Smooth muscle cell (in vitro differentiated cells): ENCODE data around the gene B3GALNT2. TPM values are rescaled to one million over a fixed set of nuclear protein-coding genes. Genes with fewer than 3 reads are reported as not detected.

Source experiments
- DNase-seq: peaks from one replicate; lab custom pipeline; 2025; ENCODE audit not compliant: unreplicated experiment; lab: John Stamatoyannopoulos, UW
- H2AFZ ChIP-seq: fragments of 200-600 bp; sonication (generic); 2 replicates; pipeline ENCODE4 v1.6.0; 2016; ENCODE audit warnings: antibody characterized with exemption, low read depth, mild to moderate bottlenecking
- H3F3A ChIP-seq: fragments of 200-600 bp; sonication (generic); 2 replicates; pipeline ENCODE4 v1.6.0; 2017; ENCODE audit warnings: antibody characterized with exemption, low read depth
- H3K27ac ChIP-seq: fragments of 200-600 bp; sonication (generic); 2 replicates; pipeline ENCODE4 v1.5.1; 2016; ENCODE audit warnings: low read depth, mild to moderate bottlenecking
- H3K27me3 ChIP-seq: fragments of 200-600 bp; sonication (generic); 2 replicates; pipeline ENCODE4 v1.6.1; 2016; ENCODE audit warnings: low read depth, mild to moderate bottlenecking
- H3K36me3 ChIP-seq: fragments of 200-600 bp; sonication (generic); 2 replicates; pipeline ENCODE4 v1.5.1; 2016; ENCODE audit warnings: low read depth
- H3K4me1 ChIP-seq: fragments of 200-600 bp; sonication (generic); 2 replicates; pipeline ENCODE4 v1.5.1; 2016; ENCODE audit warnings: low read depth
- H3K4me2 ChIP-seq: fragments of 200-600 bp; sonication (generic); 2 replicates; pipeline ENCODE4 v1.6.0; 2016; ENCODE audit warnings: mild to moderate bottlenecking
- H3K4me3 ChIP-seq: fragments of 200-600 bp; sonication (generic); 2 replicates; pipeline ENCODE4 v1.5.1; 2016; ENCODE audit warnings: mild to moderate bottlenecking
- H3K79me2 ChIP-seq: fragments of 200-600 bp; sonication (generic); 2 replicates; pipeline ENCODE4 v1.6.0; 2016; ENCODE audit warnings: low read depth, mild to moderate bottlenecking
- H3K9ac ChIP-seq: fragments of 200-600 bp; sonication (generic); 2 replicates; pipeline ENCODE4 v1.6.0; 2016; ENCODE audit warnings: low read depth
- H3K9me3 ChIP-seq: fragments of 200-600 bp; sonication (generic); replicated peaks from 2 replicates; pipeline ENCODE4 v1.5.1; 2016; ENCODE audit warnings: low read depth
- H4K20me1 ChIP-seq: fragments of 200-600 bp; sonication (generic); 2 replicates; pipeline ENCODE4 v1.6.0; 2016; ENCODE audit warnings: low read depth
- WGBS: methylation state at CpG from one replicate; pipeline ENCODE4 v1.1.7; 2016; ENCODE audit warnings: low lambda C conversion rate; 5-methylcytosine and 5-hydroxymethylcytosine counted together
- polyA plus RNA-seq: library from polyadenylated mRNA; unstranded; fragments of >200 nt; fragmentation: Nextera tagmentation; extraction: Ambion mirVana; gene quantifications from 2 replicates; pipeline ENCODE4 v1.2.1, GENCODE V29; 2016
- total RNA-seq: library from RNA; depleted of rRNA; stranded (reverse); fragments of >200 nt; gene quantifications from 2 replicates; pipeline ENCODE4 v1.2.3, GENCODE V29; 2014
- TF ChIP-seq, protein P1 (sequence below): fragments of 200-600 bp; sonication (generic); IDR thresholded peaks from 2 replicates; pipeline ENCODE4 v1.5.1; 2017; ENCODE audit warnings: borderline replicate concordance, mild to moderate bottlenecking, antibody characterized with exemption; ENCODE audit not compliant: insufficient read depth, poor library complexity, severe bottlenecking

Gene B3GALNT2
- total and polyA plus RNA-seq, 2 experiments from 2014 or later = 8.2 to 22.7 TPM

GRCh38 chr1:235426143-235426542 is 78.1 kb downstream of the B3GALNT2 start:
- H3K79me2 ChIP-seq = peaks cover 6% of the 10 kb centered on the region
- TF ChIP-seq, protein P1, sequence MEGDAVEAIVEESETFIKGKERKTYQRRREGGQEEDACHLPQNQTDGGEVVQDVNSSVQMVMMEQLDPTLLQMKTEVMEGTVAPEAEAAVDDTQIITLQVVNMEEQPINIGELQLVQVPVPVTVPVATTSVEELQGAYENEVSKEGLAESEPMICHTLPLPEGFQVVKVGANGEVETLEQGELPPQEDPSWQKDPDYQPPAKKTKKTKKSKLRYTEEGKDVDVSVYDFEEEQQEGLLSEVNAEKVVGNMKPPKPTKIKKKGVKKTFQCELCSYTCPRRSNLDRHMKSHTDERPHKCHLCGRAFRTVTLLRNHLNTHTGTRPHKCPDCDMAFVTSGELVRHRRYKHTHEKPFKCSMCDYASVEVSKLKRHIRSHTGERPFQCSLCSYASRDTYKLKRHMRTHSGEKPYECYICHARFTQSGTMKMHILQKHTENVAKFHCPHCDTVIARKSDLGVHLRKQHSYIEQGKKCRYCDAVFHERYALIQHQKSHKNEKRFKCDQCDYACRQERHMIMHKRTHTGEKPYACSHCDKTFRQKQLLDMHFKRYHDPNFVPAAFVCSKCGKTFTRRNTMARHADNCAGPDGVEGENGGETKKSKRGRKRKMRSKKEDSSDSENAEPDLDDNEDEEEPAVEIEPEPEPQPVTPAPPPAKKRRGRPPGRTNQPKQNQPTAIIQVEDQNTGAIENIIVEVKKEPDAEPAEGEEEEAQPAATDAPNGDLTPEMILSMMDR = no peak
- H3F3A ChIP-seq = no peaks in the 10 kb centered on the region
- H3K9ac ChIP-seq = no peak overlapping the region
- WGBS = 96% methylated on average over 4 of the region's 4 CpGs
- no peak overlapping the region for H2AFZ ChIP-seq
- H3K9me3 ChIP-seq = no peaks in the 10 kb centered on the region
- H3K27me3 ChIP-seq = no peaks in the 10 kb centered on the region
- DNase-seq = no peak
- H3K4me1 ChIP-seq = no peaks in the 10 kb centered on the region
- H3K4me3 ChIP-seq = no peak overlapping the region
- no peak overlapping the region for H3K27ac ChIP-seq
- H4K20me1 ChIP-seq = peaks cover 15% of the 10 kb centered on the region
- no peak overlapping the region for H3K4me2 ChIP-seq
- no peaks in the 10 kb centered on the region for H3K36me3 ChIP-seq

GRCh38 chr1:235425357-235425756 is 78.9 kb downstream of the B3GALNT2 start:
- H3K79me2 ChIP-seq = peaks cover 7% of the 10 kb centered on the region
- TF ChIP-seq, protein P1 = no peak
- no peaks in the 10 kb centered on the region for H3K4me1 ChIP-seq
- no peak overlapping the region for H3K4me3 ChIP-seq
- H2AFZ ChIP-seq = no peak overlapping the region
- no peaks in the 10 kb centered on the region for H3K36me3 ChIP-seq
- H3K27ac ChIP-seq = no peak overlapping the region
- WGBS = 97% methylated on average over 9 of the region's 9 CpGs
- no peak for DNase-seq
- peaks cover 15% of the 10 kb centered on the region for H4K20me1 ChIP-seq
- H3F3A ChIP-seq = no peaks in the 10 kb centered on the region
- H3K4me2 ChIP-seq = no peak overlapping the region
- no peak overlapping the region for H3K9ac ChIP-seq
- no peaks in the 10 kb centered on the region for H3K27me3 ChIP-seq
- no peaks in the 10 kb centered on the region for H3K9me3 ChIP-seq

- DNase-seq = no peak
- Histone ChIP-seq H3K9me3 (no peaks in the 10 kb centered on the region), H4K20me1 (peaks cover 15% of the 10 kb centered on the region), H3K36me3 (no peaks in the 10 kb centered on the region), H3F3A (no peaks in the 10 kb centered on the region), H2AFZ (no peak overlapping the region), H3K9ac (no peak overlapping the region), H3K79me2 (peaks cover 7% of the 10 kb centered on the region), H3K4me3 (no peak overlapping the region), H3K4me2 (no peak overlapping the region), H3K27me3 (no peaks in the 10 kb centered on the region), H3K4me1 (no peaks in the 10 kb centered on the region), H3K27ac (no peak overlapping the region)
- TF ChIP-seq, protein P1 = no peak
- 94% methylated on average over 8 of the region's 8 CpGs for WGBS
Measured at GRCh38 chr1:235424092-235424491, 80.2 kb downstream of the B3GALNT2 start.

DNA sequence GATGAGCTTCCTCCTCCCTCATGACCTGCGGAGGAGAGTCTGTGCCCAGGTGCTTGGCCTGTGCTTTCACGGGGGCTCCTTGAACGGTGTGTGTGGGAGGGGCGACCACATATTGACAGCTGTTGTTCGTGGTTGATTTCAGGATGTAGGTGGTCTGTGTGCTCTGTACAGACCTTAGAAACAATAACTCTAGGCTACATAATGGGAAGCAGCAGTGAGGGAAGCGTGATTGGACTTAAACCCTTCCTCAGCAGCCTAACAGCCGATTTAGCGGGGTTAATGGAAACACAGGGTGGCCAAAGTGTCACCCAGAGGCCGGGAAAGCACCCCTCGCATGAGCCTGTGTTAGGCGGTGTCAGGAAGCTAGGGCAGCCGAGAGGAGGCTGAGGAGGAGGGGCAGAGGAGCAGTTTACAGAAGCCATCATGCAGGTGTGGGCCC is 81.0 kb downstream of the B3GALNT2 start:
- 84% methylated on average over 12 of the region's 12 CpGs for WGBS
- peaks cover 9% of the 10 kb centered on the region for H3K79me2 ChIP-seq
- TF ChIP-seq, protein P1 = no peak

More for the DNA sequence above, 81.0 kb downstream of the B3GALNT2 start:
- H3K4me3 ChIP-seq = no peak overlapping the region
- H3F3A ChIP-seq = no peaks in the 10 kb centered on the region
- no peaks in the 10 kb centered on the region for H3K27me3 ChIP-seq
- no peak overlapping the region for H3K27ac ChIP-seq
- DNase-seq = no peak
- no peaks in the 10 kb centered on the region for H3K9me3 ChIP-seq
- no peak overlapping the region for H3K9ac ChIP-seq
- no peak overlapping the region for H3K4me2 ChIP-seq
- H3K36me3 ChIP-seq = no peaks in the 10 kb centered on the region
- H2AFZ ChIP-seq = no peak overlapping the region
- peaks cover 16% of the 10 kb centered on the region for H4K20me1 ChIP-seq
- no peaks in the 10 kb centered on the region for H3K4me1 ChIP-seq
